ENCODE results near the gene THAP6. TPM values are rescaled to one million over a fixed set of nuclear protein-coding genes. Genes with fewer than 3 reads are reported as not detected.

THAP6 gene
- total RNA-seq, 6 experiments from 2014 or later, result 6.8 to 11.5 (median 10.0) TPM

GRCh38 chr4:75549019-75549418 lies 34.7 kb downstream of the THAP6 start:
- WGBS (ENCODE audit: insufficient coverage, low coverage, low lambda C conversion rate, missing lambda C conversion rate), result 100% methylated on average over 2 of the region's 2 CpGs
- TF ChIP-seq POLR2A (IDR thresholded peaks at IDR 0.05), result no peak
- TF ChIP-seq CTCF (IDR thresholded peaks at IDR 0.05), result no peak
- no peaks in the 10 kb centered on the region for H3K4me1 ChIP-seq
- no peaks in the 10 kb centered on the region for H3K36me3 ChIP-seq
- no peaks in the 10 kb centered on the region for H3K9me3 ChIP-seq
- no peak for DNase-seq
- intact Hi-C loops (cut with DNase I), result no loop called here
- no peak overlapping the region for H3K4me3 ChIP-seq
- no peak overlapping the region for H3K27ac ChIP-seq
- ATAC-seq, result no peak
- no peaks in the 10 kb centered on the region for H3K27me3 ChIP-seq

- ATAC-seq (no peak), DNase-seq (no peak)
- H3K4me1 ChIP-seq, result no peaks in the 10 kb centered on the region
- H3K27ac ChIP-seq, result no peak overlapping the region
- H3K4me3 ChIP-seq, result no peak overlapping the region
- H3K36me3 ChIP-seq, result no peaks in the 10 kb centered on the region
- TF ChIP-seq POLR2A (IDR thresholded peaks at IDR 0.05) (no peak), CTCF (IDR thresholded peaks at IDR 0.05) (no peak)
- intact Hi-C loops (cut with DNase I), result no loop called here
- no peaks in the 10 kb centered on the region for H3K9me3 ChIP-seq
- H3K27me3 ChIP-seq, result no peaks in the 10 kb centered on the region
Observed at GRCh38 chr4:75552452-75552851, 38.2 kb downstream of the THAP6 start.

GRCh38 chr4:75555294-75556164 lies 41.3 kb downstream of the THAP6 start, which contains the start of gene ODAPH:
TSS of gene ODAPH (plus strand) at chr4:75556066. CDS start at chr4:75556083, 17 bp downstream.
- no peaks in the 10 kb centered on the region for H3K4me1 ChIP-seq
- ATAC-seq (no peak), DNase-seq (no peak)
- 51% methylated on average over 8 of the region's 9 CpGs for WGBS (ENCODE audit: insufficient coverage, low coverage, low lambda C conversion rate, missing lambda C conversion rate)
- H3K27me3 ChIP-seq, result no peaks in the 10 kb centered on the region
- TF ChIP-seq POLR2A (IDR thresholded peaks at IDR 0.05) (no peak), CTCF (IDR thresholded peaks at IDR 0.05) (no peak)
- H3K4me3 ChIP-seq, result no peak within 1 kb of the TSS
- intact Hi-C loops (cut with DNase I), result no loop called here
- no peaks in the 10 kb centered on the region for H3K9me3 ChIP-seq
- no peak within 1 kb of the TSS for H3K27ac ChIP-seq
- H3K36me3 ChIP-seq, result no peaks in the 10 kb centered on the region

- Histone ChIP-seq H3K27me3 (no peaks in the 10 kb centered on the region), H3K36me3 (no peaks in the 10 kb centered on the region), H3K9me3 (no peaks in the 10 kb centered on the region), H3K4me3 (no peak overlapping the region), H3K4me1 (no peaks in the 10 kb centered on the region), H3K27ac (no peak overlapping the region)
- DNase-seq (no peak), ATAC-seq (no peak)
- WGBS (ENCODE audit: insufficient coverage, low coverage, low lambda C conversion rate, missing lambda C conversion rate), result 87% methylated on average over 6 of the region's 8 CpGs
- no peak for TF ChIP-seq POLR2A (IDR thresholded peaks at IDR 0.05)
- TF ChIP-seq CTCF (IDR thresholded peaks at IDR 0.05), result no peak
- intact Hi-C loops (cut with DNase I), result no loop called here
Observed at GRCh38 chr4:75557696-75558095, 43.4 kb downstream of the THAP6 start.

All from right lobe of liver (tissue), 6 donors.